A673 (cell line): ENCODE measurements around the gene EIF1.

ENCODE experiments used
- EZH2 ChIP-seq: fragments of 200-600 bp; sonication (generic); IDR thresholded peaks from 2 replicates; pipeline ENCODE4 v1.6.1; 2017; ENCODE audit warnings: borderline replicate concordance, low read depth, mild to moderate bottlenecking, mixed read lengths, antibody characterized with exemption, low read length; ENCODE audit not compliant: poor library complexity, severe bottlenecking
- TF ChIP-seq, protein P1 (sequence below): fragments of 300-800, 200-600 bp; sonication (generic); conservative IDR thresholded peaks from 2 replicates; pipeline ENCODE4 v1.5.1; 2017; ENCODE audit warnings: low read depth, mild to moderate bottlenecking, antibody characterized with exemption, low read length, moderate library complexity, mixed read lengths

- TF ChIP-seq, protein P1, sequence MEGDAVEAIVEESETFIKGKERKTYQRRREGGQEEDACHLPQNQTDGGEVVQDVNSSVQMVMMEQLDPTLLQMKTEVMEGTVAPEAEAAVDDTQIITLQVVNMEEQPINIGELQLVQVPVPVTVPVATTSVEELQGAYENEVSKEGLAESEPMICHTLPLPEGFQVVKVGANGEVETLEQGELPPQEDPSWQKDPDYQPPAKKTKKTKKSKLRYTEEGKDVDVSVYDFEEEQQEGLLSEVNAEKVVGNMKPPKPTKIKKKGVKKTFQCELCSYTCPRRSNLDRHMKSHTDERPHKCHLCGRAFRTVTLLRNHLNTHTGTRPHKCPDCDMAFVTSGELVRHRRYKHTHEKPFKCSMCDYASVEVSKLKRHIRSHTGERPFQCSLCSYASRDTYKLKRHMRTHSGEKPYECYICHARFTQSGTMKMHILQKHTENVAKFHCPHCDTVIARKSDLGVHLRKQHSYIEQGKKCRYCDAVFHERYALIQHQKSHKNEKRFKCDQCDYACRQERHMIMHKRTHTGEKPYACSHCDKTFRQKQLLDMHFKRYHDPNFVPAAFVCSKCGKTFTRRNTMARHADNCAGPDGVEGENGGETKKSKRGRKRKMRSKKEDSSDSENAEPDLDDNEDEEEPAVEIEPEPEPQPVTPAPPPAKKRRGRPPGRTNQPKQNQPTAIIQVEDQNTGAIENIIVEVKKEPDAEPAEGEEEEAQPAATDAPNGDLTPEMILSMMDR = no peak
- TF ChIP-seq EZH2 = no peak
Measured at GRCh38 chr17:41651625-41652460, 36.8 kb upstream of the EIF1 start.
